CD4-positive, alpha-beta T cell treated with Interleukin-17A for 1 hour (primary cell): ENCODE data around the gene BEST3.
A peak's percentile ranks its signal among the peaks of the same experiment; 100 is the strongest.

ENCODE experiments used
- DNase-seq: peaks from one replicate; pipeline ENCODE4 v3.0.0-alpha.2; 2020

The BEST3 gene

GRCh38 chr12:69698769-69699540 lies at the start of gene BEST3:
TSS of gene BEST3 (minus strand) at chr12:69699303. CDS start at chr12:69697798, 1,505 bp downstream.
- DNase-seq: no peak

- no peak for DNase-seq
Measured at GRCh38 chr12:69744109-69744508, 45.0 kb upstream of the BEST3 start.

GRCh38 chr12:69739287-69740191 lies 40.4 kb upstream of the BEST3 start:
- DNase-seq: peak; percentile 76

- DNase-seq: peak; percentile 92
Measured at GRCh38 chr12:69738351-69739286, 39.5 kb upstream of the BEST3 start, which contains the start of gene RAB3IP. TSS of gene RAB3IP (plus strand) at chr12:69738860. CDS start at chr12:69755409, 16,549 bp downstream.

GRCh38 chr12:69733638-69734037 lies 34.5 kb upstream of the BEST3 start:
- no peak for DNase-seq

- no peak for DNase-seq
Measured at GRCh38 chr12:69732088-69732487, 33.0 kb upstream of the BEST3 start.

- DNase-seq: no peak
Measured at GRCh38 chr12:69726922-69727321, 27.8 kb upstream of the BEST3 start.

- no peak for DNase-seq
Measured at GRCh38 chr12:69720750-69721149, 21.6 kb upstream of the BEST3 start.

- DNase-seq: no peak
Measured at GRCh38 chr12:69719336-69720316, 20.5 kb upstream of the BEST3 start.

- DNase-seq: no peak
Measured at GRCh38 chr12:69714542-69714941, 15.4 kb upstream of the BEST3 start.

- no peak for DNase-seq
Measured at GRCh38 chr12:69712826-69713225, 13.7 kb upstream of the BEST3 start.

GRCh38 chr12:69708649-69709048 lies 9.5 kb upstream of the BEST3 start:
- DNase-seq: no peak

- no peak for DNase-seq
Measured at GRCh38 chr12:69704357-69704756, 5.3 kb upstream of the BEST3 start.

- DNase-seq: no peak
Measured at GRCh38 chr12:69703146-69703642, 4.1 kb upstream of the BEST3 start.

- DNase-seq: no peak
Measured at GRCh38 chr12:69701826-69702225, 2.7 kb upstream of the BEST3 start.

- no peak for DNase-seq
Measured at GRCh38 chr12:69698054-69698453, 1.0 kb downstream of the BEST3 start.

GRCh38 chr12:69694123-69694522 lies 5.0 kb downstream of the BEST3 start:
- no peak for DNase-seq

GRCh38 chr12:69689638-69690037 lies 9.5 kb downstream of the BEST3 start:
- no peak for DNase-seq

- DNase-seq: no peak
Measured at GRCh38 chr12:69688471-69689427, 10.4 kb downstream of the BEST3 start.

- DNase-seq: no peak
Measured at GRCh38 chr12:69688021-69688420, 11.1 kb downstream of the BEST3 start.
